Sigmoid colon (tissue), 7 donors: ENCODE results near the gene CST7. TPM values are rescaled to one million over a fixed set of nuclear protein-coding genes. Genes with fewer than 3 reads are reported as not detected.

Experiments used
- DNase-seq: peaks from one replicate; pipeline ENCODE4 v3.0.0-alpha.2; 2019
- H3K27ac ChIP-seq, 4 donors: fragments of 200-600 bp; sonication (generic); one replicate each; pipeline ENCODE4 v1.5.1; 2016 to 2019; ENCODE audit warnings: mild to moderate bottlenecking in 1 of 4
- H3K27me3 ChIP-seq, 3 donors: fragments of 200-600 bp; sonication (generic); one replicate each; pipeline ENCODE4 v1.5.1; 2019; ENCODE audit warnings: mild to moderate bottlenecking in 1 of 3
- H3K36me3 ChIP-seq, 4 donors: fragments of 200-600 bp; sonication (generic); one replicate each; pipeline ENCODE4 v1.5.1; 2016 to 2019
- H3K4me1 ChIP-seq, 4 donors: fragments of 200-600 bp; sonication (generic); one replicate each; pipeline ENCODE4 v1.5.1; 2017 to 2019
- H3K4me3 ChIP-seq, 4 donors: fragments of 200-600 bp; sonication (generic); one replicate each; pipeline ENCODE4 v1.5.1; 2017 to 2019; ENCODE audit warnings: mild to moderate bottlenecking in 2 of 4, moderate library complexity in 1 of 4
- H3K9me3 ChIP-seq, 4 donors: fragments of 200-600 bp in 3 of 4; sonication (generic) in 3 of 4; one replicate each; pipeline versions ENCODE4 v1.5.1 to v1.6.1; 2013 to 2019
- EP300 ChIP-seq, 4 donors: sonication (generic); formaldehyde crosslinking; IDR thresholded peaks; one replicate each; pipeline ENCODE4 v1.6.1; 2017; ENCODE audit warnings: antibody characterized with exemption in 4 of 4
- POLR2A ChIP-seq, 2 donors: fragments of 450-650 bp; IDR thresholded peaks; one replicate each; pipeline ENCODE4 v1.6.1; 2016; ENCODE audit warnings: antibody characterized with exemption in 2 of 2, mild to moderate bottlenecking in 2 of 2, moderate library complexity in 2 of 2
- POLR2AphosphoS5 ChIP-seq, 4 donors: sonication (generic); formaldehyde crosslinking; IDR thresholded peaks; one replicate each; pipeline ENCODE4 v1.6.1; 2017; ENCODE audit warnings: antibody characterized with exemption in 4 of 4
- WGBS, 2 donors: extraction: QIAGEN DNeasy Blood & Tissue Kit; methylation state at CpG; one replicate each; pipeline ENCODE4 v1.1.7; 2013; 5-methylcytosine and 5-hydroxymethylcytosine counted together
- intact Hi-C: fragments of 100-400 bp; cut with DNase I; formaldehyde crosslinking; loops from one replicate; pipeline ENCODE4 v1.15.1; 2023
- polyA plus RNA-seq, 3 donors: library from polyadenylated mRNA; stranded (reverse); fragments of 200-250 nt; gene quantifications; one replicate each; pipeline ENCODE4 v1.2.3, GENCODE V29; 2013
- total RNA-seq, 4 donors: library from RNA; depleted of rRNA; stranded (reverse); fragments of >200 nt; gene quantifications; one replicate each; pipeline ENCODE4 v1.1.0, GENCODE V29; 2016
- TF ChIP-seq, protein P1 (sequence below), 4 experiments: fragments of 450-650 bp in 3 of 4; fragments of 200-600 bp in 1 of 4; IDR thresholded peaks; one replicate each; pipeline ENCODE4 v1.5.1; 2016 to 2019; ENCODE audit warnings: antibody characterized with exemption in 4 of 4, mild to moderate bottlenecking in 3 of 4, moderate library complexity in 2 of 4
- donor health status: healthy with polysubstance abuse.
- donor health status: Bipolar disorder and iron deficiency.
- donor health status: healthy.

CST7 gene
- total and polyA plus RNA-seq, 7 donors, result 0.66 to 10.4 (median 3.7) TPM; not detected in 1

GRCh38 chr20:24972341-24972740, 23.3 kb downstream of the CST7 start:
- intact Hi-C loops, result no loop called here
- Histone ChIP-seq H3K27me3 (no peaks in the 10 kb centered on the region), H3K4me3 (no peak overlapping the region), H3K4me1 (no peaks in the 10 kb centered on the region), H3K36me3 (peaks cover 0 to 91% (median 46%) of the 10 kb centered on the region in 4 donors), H3K9me3 (peaks cover 0 to 5% (median 0%) of the 10 kb centered on the region in 4 donors), H3K27ac (no peak overlapping the region)
- 97% methylated on average over 2 of the region's 2 CpGs for WGBS, 2 donors
- peak; percentile 21 for DNase-seq
- TF ChIP-seq POLR2A (IDR thresholded peaks at IDR 0.05), result no peak
- TF ChIP-seq POLR2AphosphoS5 (IDR thresholded peaks at IDR 0.05), result no peak
- TF ChIP-seq, protein P1, sequence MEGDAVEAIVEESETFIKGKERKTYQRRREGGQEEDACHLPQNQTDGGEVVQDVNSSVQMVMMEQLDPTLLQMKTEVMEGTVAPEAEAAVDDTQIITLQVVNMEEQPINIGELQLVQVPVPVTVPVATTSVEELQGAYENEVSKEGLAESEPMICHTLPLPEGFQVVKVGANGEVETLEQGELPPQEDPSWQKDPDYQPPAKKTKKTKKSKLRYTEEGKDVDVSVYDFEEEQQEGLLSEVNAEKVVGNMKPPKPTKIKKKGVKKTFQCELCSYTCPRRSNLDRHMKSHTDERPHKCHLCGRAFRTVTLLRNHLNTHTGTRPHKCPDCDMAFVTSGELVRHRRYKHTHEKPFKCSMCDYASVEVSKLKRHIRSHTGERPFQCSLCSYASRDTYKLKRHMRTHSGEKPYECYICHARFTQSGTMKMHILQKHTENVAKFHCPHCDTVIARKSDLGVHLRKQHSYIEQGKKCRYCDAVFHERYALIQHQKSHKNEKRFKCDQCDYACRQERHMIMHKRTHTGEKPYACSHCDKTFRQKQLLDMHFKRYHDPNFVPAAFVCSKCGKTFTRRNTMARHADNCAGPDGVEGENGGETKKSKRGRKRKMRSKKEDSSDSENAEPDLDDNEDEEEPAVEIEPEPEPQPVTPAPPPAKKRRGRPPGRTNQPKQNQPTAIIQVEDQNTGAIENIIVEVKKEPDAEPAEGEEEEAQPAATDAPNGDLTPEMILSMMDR (IDR thresholded peaks at IDR 0.05), result no peak
- no peak for TF ChIP-seq EP300 (IDR thresholded peaks at IDR 0.05)

DNA sequence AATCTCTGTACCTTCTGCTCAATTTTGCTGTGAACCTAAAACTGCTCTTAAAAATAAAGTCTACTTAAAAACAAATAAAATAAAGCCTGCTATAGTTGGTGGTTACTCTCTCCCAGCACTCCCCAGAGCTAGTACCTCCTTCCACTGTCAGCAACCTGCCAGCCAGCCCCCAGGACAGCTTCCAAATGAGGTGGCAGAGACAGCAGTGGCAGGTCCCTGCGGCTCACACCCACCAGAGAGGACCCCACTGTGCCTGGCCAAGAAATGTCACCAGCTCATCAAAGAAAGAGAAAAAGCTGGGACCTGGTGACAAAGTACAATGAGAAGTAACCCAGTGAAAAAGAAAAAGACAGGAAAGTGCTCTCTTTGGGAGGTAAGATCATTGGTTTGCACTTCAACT, 28.3 kb downstream of the CST7 start:
- no peak overlapping the region for H3K4me3 ChIP-seq
- DNase-seq, result peak; percentile 29
- H3K9me3 ChIP-seq, result peaks cover 0 to 5% (median 0%) of the 10 kb centered on the region in 4 donors
- no peaks in the 10 kb centered on the region for H3K27me3 ChIP-seq
- H3K27ac ChIP-seq, result no peak overlapping the region
- intact Hi-C loops, result no loop called here
- TF ChIP-seq POLR2AphosphoS5 (IDR thresholded peaks at IDR 0.05) (no peak), POLR2A (IDR thresholded peaks at IDR 0.05) (no peak), EP300 (IDR thresholded peaks at IDR 0.05) (no peak)
- TF ChIP-seq, protein P1 (IDR thresholded peaks at IDR 0.05), result no peak
- H3K4me1 ChIP-seq, result no peaks in the 10 kb centered on the region
- peaks cover 0 to 70% (median 23%) of the 10 kb centered on the region in 4 donors for H3K36me3 ChIP-seq
- WGBS, 2 donors, result 94 to 95% methylated on average over 1 of the region's 1 CpG

DNA sequence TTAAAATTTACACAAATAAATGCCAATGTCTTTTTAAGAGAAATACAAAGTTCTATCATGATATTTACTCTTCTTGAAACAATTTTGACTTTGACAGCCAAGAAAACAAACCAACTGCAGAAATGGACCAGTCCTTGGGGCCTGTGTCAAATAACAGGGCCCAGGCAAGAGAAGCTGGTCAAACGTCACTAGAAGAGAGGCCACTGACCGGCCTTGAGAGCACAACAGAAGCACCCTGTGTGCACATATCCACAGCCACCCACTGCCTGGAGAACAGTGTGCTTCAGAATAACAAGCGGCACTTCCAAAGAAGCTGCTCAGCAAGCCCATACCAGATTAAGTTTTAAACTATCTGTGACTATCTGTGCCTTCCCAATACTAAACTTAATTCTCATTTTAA, 28.7 kb downstream of the CST7 start:
- Histone ChIP-seq H3K27ac (no peak overlapping the region), H3K4me1 (no peaks in the 10 kb centered on the region), H3K36me3 (peaks cover 0 to 70% (median 20%) of the 10 kb centered on the region in 4 donors), H3K9me3 (peaks cover 0 to 5% (median 0%) of the 10 kb centered on the region in 4 donors), H3K4me3 (no peak overlapping the region), H3K27me3 (no peaks in the 10 kb centered on the region)
- TF ChIP-seq POLR2A (IDR thresholded peaks at IDR 0.05) (no peak), POLR2AphosphoS5 (IDR thresholded peaks at IDR 0.05) (no peak), EP300 (IDR thresholded peaks at IDR 0.05) (no peak)
- TF ChIP-seq, protein P1 (IDR thresholded peaks at IDR 0.05), result no peak
- intact Hi-C loops, result no loop called here
- WGBS, 2 donors, result 91 to 96% methylated on average over 3 of the region's 3 CpGs
- peak; percentile 41 for DNase-seq

DNA sequence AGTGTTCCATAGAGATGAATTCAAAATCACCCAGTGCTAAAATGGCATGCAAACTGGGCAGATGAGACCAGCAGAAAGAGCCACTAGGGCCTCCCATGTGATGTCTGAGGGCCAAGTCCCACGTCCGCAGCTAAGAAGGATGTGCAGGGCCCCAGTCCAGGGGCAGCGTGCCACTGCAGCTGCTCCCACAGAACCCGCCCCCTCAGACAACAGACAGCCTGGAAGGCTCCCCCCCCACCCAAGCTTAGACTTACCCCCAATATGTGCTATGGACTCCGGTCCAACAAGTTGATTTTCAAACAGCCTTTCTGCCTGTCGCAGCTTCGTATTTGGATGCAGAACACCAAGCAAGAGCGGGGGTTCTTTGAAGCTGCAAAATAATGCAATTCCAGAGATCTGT, 29.4 kb downstream of the CST7 start:
- Histone ChIP-seq H3K4me3 (no peak overlapping the region), H3K4me1 (no peaks in the 10 kb centered on the region), H3K27me3 (no peaks in the 10 kb centered on the region), H3K36me3 (peaks cover 0 to 70% (median 18%) of the 10 kb centered on the region in 4 donors), H3K27ac (no peak overlapping the region), H3K9me3 (peaks cover 0 to 5% (median 0%) of the 10 kb centered on the region in 4 donors)
- TF ChIP-seq EP300 (IDR thresholded peaks at IDR 0.05) (no peak), POLR2A (IDR thresholded peaks at IDR 0.05) (no peak), POLR2AphosphoS5 (IDR thresholded peaks at IDR 0.05) (no peak)
- TF ChIP-seq, protein P1 (IDR thresholded peaks at IDR 0.05), result no peak
- 89 to 94% methylated on average over 8 of the region's 8 CpGs for WGBS, 2 donors
- intact Hi-C loops, result no loop called here
- DNase-seq, result peak; percentile 40
